ENCODE measurements around the gene PEX7. TPM values are rescaled to one million over a fixed set of nuclear protein-coding genes. Genes with fewer than 3 reads are reported as not detected.

The PEX7 gene
- total RNA-seq, 1 experiment from 2014 or later, result 8.1 TPM

DNA sequence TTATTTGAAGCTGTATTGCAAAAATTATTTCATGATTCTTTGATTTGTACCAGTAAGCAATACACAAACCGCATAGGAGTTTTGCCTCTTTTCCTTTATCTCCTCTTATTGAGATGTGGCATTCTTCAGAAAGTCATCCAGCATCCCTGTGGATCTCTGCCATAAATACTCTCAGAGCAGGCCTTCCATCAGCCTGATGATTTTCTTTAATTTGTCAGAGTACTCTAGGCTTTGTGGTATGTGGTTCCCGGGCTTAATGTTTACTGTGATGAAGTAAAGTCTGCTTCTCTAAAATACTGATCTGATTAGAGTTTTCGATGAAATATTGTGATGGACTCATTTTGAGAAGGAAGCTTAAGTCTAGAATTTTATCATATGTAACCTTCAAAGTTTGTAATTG, 68.6 kb downstream of the PEX7 start:
- TF ChIP-seq ZNF274 (IDR thresholded peaks at IDR 0.05; ENCODE audit: low read depth, low read length) (no peak), SRF (IDR thresholded peaks at IDR 0.05; ENCODE audit: low read depth) (no peak), REST (IDR thresholded peaks at IDR 0.05; ENCODE audit: low read depth) (no peak), MAX (IDR thresholded peaks at IDR 0.05) (no peak), EZH2 (IDR thresholded peaks at IDR 0.05) (no peak), FOSL1 (IDR thresholded peaks at IDR 0.05; ENCODE audit: low read depth) (no peak), EGR1 (IDR thresholded peaks at IDR 0.05; ENCODE audit: low read depth) (no peak), POLR2AphosphoS5 (IDR thresholded peaks at IDR 0.05; ENCODE audit: low read depth, low read length) (no peak)
- TF ChIP-seq, protein P1, sequence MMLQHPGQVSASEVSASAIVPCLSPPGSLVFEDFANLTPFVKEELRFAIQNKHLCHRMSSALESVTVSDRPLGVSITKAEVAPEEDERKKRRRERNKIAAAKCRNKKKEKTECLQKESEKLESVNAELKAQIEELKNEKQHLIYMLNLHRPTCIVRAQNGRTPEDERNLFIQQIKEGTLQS (IDR thresholded peaks at IDR 0.05), result no peak
- BruUV-seq (replicated peaks), result no TSS peak
- POLR2A ChIA-PET, result no interaction called here

More for the DNA sequence above, 68.6 kb downstream of the PEX7 start:
- Histone ChIP-seq H3K9ac (ENCODE audit: low read length) (no peak overlapping the region), H3K9me3 (ENCODE audit: control insufficient read depth in 1 of 2, insufficient read depth in 1 of 2, low read depth in 1 of 2, low read length in 2 of 2) (no peaks in the 10 kb centered on the region), H3K4me3 (replicated peaks in 1 of 2; ENCODE audit: low read depth in 1 of 2, low read length in 2 of 2) (no peak overlapping the region), H3K79me2 (ENCODE audit: insufficient read depth, low read length) (no peaks in the 10 kb centered on the region), H2AFZ (ENCODE audit: low read depth, low read length, poor library complexity, severe bottlenecking) (no peak overlapping the region), H3K27ac (ENCODE audit: low read depth, low read length) (no peak overlapping the region), H3K4me1 (ENCODE audit: control insufficient read depth in 1 of 2, insufficient read depth in 2 of 2, low read length in 2 of 2) (no peaks in the 10 kb centered on the region), H4K20me1 (ENCODE audit: insufficient read depth) (no peaks in the 10 kb centered on the region), H3K4me2 (ENCODE audit: low read length) (no peak overlapping the region), H3K36me3 (ENCODE audit: control insufficient read depth in 1 of 2, insufficient read depth in 2 of 2, low read length in 2 of 2) (no peaks in the 10 kb centered on the region), H3K27me3 (ENCODE audit: insufficient read depth, low read length) (no peaks in the 10 kb centered on the region), H3K9me2 (ENCODE audit: insufficient read depth) (no peaks in the 10 kb centered on the region)
- CTCF ChIA-PET, result no interaction called here
- ATAC-seq (no peak), DNase-seq (ENCODE audit: low read depth, low spot score) (no peak)
- intact Hi-C loops (cut with micrococcal nuclease), result no loop called here
- RAD21 ChIA-PET (ENCODE audit: low non-redundant PET in 1 of 2, low total read pairs in 2 of 2, uncharacterized antibody in 2 of 2, unreplicated experiment in 2 of 2), result no interaction called here

Measured in HCT116 (cell line).